ENCODE measurements around the gene GSE1.

GRCh38 chr16:85646976-85647375 is 33.9 kb downstream of the GSE1 start:
- TF ChIP-seq, protein P1, sequence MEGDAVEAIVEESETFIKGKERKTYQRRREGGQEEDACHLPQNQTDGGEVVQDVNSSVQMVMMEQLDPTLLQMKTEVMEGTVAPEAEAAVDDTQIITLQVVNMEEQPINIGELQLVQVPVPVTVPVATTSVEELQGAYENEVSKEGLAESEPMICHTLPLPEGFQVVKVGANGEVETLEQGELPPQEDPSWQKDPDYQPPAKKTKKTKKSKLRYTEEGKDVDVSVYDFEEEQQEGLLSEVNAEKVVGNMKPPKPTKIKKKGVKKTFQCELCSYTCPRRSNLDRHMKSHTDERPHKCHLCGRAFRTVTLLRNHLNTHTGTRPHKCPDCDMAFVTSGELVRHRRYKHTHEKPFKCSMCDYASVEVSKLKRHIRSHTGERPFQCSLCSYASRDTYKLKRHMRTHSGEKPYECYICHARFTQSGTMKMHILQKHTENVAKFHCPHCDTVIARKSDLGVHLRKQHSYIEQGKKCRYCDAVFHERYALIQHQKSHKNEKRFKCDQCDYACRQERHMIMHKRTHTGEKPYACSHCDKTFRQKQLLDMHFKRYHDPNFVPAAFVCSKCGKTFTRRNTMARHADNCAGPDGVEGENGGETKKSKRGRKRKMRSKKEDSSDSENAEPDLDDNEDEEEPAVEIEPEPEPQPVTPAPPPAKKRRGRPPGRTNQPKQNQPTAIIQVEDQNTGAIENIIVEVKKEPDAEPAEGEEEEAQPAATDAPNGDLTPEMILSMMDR (IDR thresholded peaks at IDR 0.05) = no peak
- no peak for TF ChIP-seq POLR2A (IDR thresholded peaks at IDR 0.05)

Measured in testis (tissue), 2 donors.